Embryonic facial prominence (tissue), 1 donor: ENCODE measurements around the gene MEIKIN.

Experiments used
- DNase-seq: peaks from one replicate; pipeline ENCODE4 v3.0.0-alpha.2; 2016; ENCODE audit errors: extremely low spot score

MEIKIN gene

GRCh38 chr5:131974016-131974415 lies 28.6 kb upstream of the MEIKIN start:
- no peak for DNase-seq

- no peak for DNase-seq
These were observed 27.7 kb upstream of the MEIKIN start for GRCh38 chr5:131973089-131973712.

- no peak for DNase-seq
These were observed 23.0 kb upstream of the MEIKIN start for GRCh38 chr5:131968396-131968954.

- DNase-seq = no peak
These were observed 21.1 kb upstream of the MEIKIN start for GRCh38 chr5:131966551-131966950.

- DNase-seq = no peak
These were observed 20.5 kb upstream of the MEIKIN start for GRCh38 chr5:131965826-131966415.

GRCh38 chr5:131959906-131960305 lies 14.4 kb upstream of the MEIKIN start:
- no peak for DNase-seq

- no peak for DNase-seq
These were observed 13.7 kb upstream of the MEIKIN start for GRCh38 chr5:131959136-131959535.

GRCh38 chr5:131957721-131958441 lies 12.4 kb upstream of the MEIKIN start:
- DNase-seq = no peak

- no peak for DNase-seq
These were observed 8.5 kb upstream of the MEIKIN start for GRCh38 chr5:131953969-131954368.

- DNase-seq = peak; percentile 31
These were observed 6.9 kb upstream of the MEIKIN start for GRCh38 chr5:131952301-131952857.

GRCh38 chr5:131950706-131951105 lies 5.2 kb upstream of the MEIKIN start:
- DNase-seq = no peak

GRCh38 chr5:131947445-131947844 lies 2.0 kb upstream of the MEIKIN start:
- DNase-seq = no peak

GRCh38 chr5:131944702-131945550 lies 537 bp downstream of the MEIKIN start:
- DNase-seq = no peak

- no peak for DNase-seq
These were observed 1.5 kb downstream of the MEIKIN start for GRCh38 chr5:131943916-131944315.

GRCh38 chr5:131942016-131942415 lies 3.4 kb downstream of the MEIKIN start:
- DNase-seq = no peak

GRCh38 chr5:131939690-131940345 lies 5.6 kb downstream of the MEIKIN start:
- no peak for DNase-seq

- DNase-seq = no peak
These were observed 13.2 kb downstream of the MEIKIN start for GRCh38 chr5:131932235-131932634.

- DNase-seq = no peak
These were observed 16.5 kb downstream of the MEIKIN start for GRCh38 chr5:131928957-131929356.

- no peak for DNase-seq
These were observed 19.3 kb downstream of the MEIKIN start for GRCh38 chr5:131926168-131926567.

GRCh38 chr5:131916481-131916880 lies 29.0 kb downstream of the MEIKIN start:
- DNase-seq = no peak

- DNase-seq = no peak
These were observed 31.0 kb downstream of the MEIKIN start for GRCh38 chr5:131914472-131914871.
